Kidney (tissue), 14 donors: ENCODE results near the gene LASP1. TPM values are rescaled to one million over a fixed set of nuclear protein-coding genes. Genes with fewer than 3 reads are reported as not detected.

Source experiments
- DNase-seq, 5 donors: peaks; one replicate each; pipeline ENCODE4 v3.0.0-alpha.2; 2013 to 2020
- FAIRE-seq: peaks from 2 replicates; lab custom pipeline; 2012; peaks lifted over from hg19 to GRCh38; lab: Jason Lieb, UNC
- H3K27ac ChIP-seq, 2 donors: one replicate each; pipeline ENCODE4 v1.7.0; 2013; ENCODE audit warnings: low read depth in 2 of 2, low read length in 2 of 2, inconsistent platforms in 1 of 2
- H3K27me3 ChIP-seq: one replicate; pipeline ENCODE4 v1.7.1; 2013; ENCODE audit warnings: low read length, inconsistent platforms; ENCODE audit not compliant: control insufficient read depth, insufficient read depth
- H3K36me3 ChIP-seq, 3 donors: one replicate each; pipeline versions ENCODE4 v1.7.0 to v1.7.1; 2013; ENCODE audit warnings: low read length in 3 of 3, control low read depth in 1 of 3, inconsistent platforms in 1 of 3; ENCODE audit not compliant: insufficient read depth in 3 of 3, control insufficient read depth in 2 of 3
- H3K4me1 ChIP-seq, 3 donors: one replicate each; pipeline versions ENCODE4 v1.7.0 to v1.7.1; 2013; ENCODE audit warnings: low read length in 3 of 3, inconsistent platforms in 1 of 3, low read depth in 1 of 3; ENCODE audit not compliant: control insufficient read depth in 2 of 3, insufficient read depth in 2 of 3
- H3K4me3 ChIP-seq, 3 donors: one replicate each; pipeline versions ENCODE4 v1.7.0 to v1.8.1; 2013; ENCODE audit warnings: low read length in 3 of 3, control low read depth in 1 of 3, inconsistent platforms in 1 of 3
- H3K9ac ChIP-seq, 3 donors: one replicate each; pipeline versions ENCODE4 v1.7.0 to v1.7.1; 2013; ENCODE audit warnings: low read length in 3 of 3, control low read depth in 1 of 3, inconsistent platforms in 1 of 3
- H3K9me3 ChIP-seq, 3 donors: one replicate each; pipeline versions ENCODE4 v1.7.0 to v1.7.1; 2013; ENCODE audit warnings: low read length in 3 of 3, control low read depth in 1 of 3, inconsistent platforms in 1 of 3; ENCODE audit not compliant: control insufficient read depth in 2 of 3, insufficient read depth in 1 of 3
- intact Hi-C: fragments of 100-400 bp; cut with DNase I; formaldehyde crosslinking; loops from one replicate; pipeline ENCODE4 v1.11.1; 2022
- polyA plus RNA-seq: library from polyadenylated mRNA; stranded (reverse); fragments of 350-450 nt; fragmentation: Illumina TruSeq; extraction: RNeasy Lipid Tissue Mini Kit (QIAGEN cat#74804); gene quantifications from one replicate; pipeline ENCODE4 v1.2.3, GENCODE V29; 2014; ENCODE audit warnings: low read depth, low replicate concordance; ENCODE audit not compliant: insufficient read depth
- total RNA-seq: library from RNA; stranded (reverse); fragmentation: NEBNext Ultra II Directional; extraction: Animal tissue kit (Norgen Biotek cat#: 25700); gene quantifications from one replicate; pipeline ENCODE4 v1.2.1, GENCODE V29; 2021
- TF ChIP-seq, protein P1 (sequence below): IDR thresholded peaks from 3 replicates; pipeline ENCODE4 v1.5.1; 2012; ENCODE audit warnings: mild to moderate bottlenecking, moderate library complexity, borderline replicate concordance; ENCODE audit not compliant: insufficient read depth; ENCODE audit errors: extremely low read depth
- donor health status: control.
- donor health status: control.
- donor health status: control.
- donor health status: control.
- donor health status: control.
- donor health status: DM: yes; HTN: yes; CAD: no.
- donor health status: Normal renal cell carcinoma (clear cell type).

Gene LASP1
- total and polyA plus RNA-seq, 2 donors from 2014 or later, result 62.5 to 138 TPM

DNA sequence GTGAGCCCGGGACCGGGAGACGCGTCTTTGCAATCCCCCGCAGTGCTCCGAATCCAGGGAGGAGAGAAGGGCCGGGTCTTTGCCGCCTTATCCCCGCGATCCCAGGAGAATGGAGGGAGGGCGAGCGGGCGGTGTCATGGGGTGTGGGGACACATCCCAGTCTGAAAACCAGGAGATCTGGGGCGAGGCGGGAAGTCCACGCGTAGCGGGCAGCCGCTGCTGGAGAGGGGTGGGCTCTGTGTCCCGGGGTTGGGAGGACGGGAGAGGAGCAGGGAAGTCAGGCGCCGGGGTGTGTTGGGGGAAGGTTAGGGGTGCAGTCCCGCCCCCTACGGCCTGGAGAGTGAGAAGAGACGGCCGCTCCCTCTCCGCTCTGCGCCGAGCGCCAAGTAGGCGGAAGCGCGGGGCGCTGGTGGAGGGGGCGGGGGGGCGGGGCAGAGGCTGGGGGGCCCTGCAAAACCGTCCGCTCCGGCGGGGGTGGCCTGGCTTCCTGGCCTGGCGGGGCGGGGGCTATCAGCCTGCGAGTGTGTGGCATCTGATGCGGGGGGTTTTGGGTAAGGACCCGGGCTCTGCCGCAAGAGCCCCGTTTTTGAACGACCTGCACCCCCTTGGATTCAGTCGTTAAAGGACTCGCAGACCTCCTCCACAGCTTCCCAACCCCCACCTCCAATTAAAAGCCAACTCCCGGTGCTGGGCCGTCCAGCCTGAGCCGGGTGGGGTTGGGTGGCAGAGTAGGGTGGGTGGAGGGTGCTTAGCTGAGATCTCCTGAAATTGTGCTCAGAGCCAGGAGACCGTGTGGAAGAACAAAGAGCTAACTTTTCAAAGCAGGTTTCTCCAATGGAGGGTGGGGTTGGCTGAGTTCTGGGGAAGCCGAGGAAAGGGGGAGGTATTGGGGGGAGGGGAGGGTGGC lies 654 bp downstream of the LASP1 start:
- FAIRE-seq (no peak), DNase-seq (peak; percentile 62 to 94 (median 84))
- intact Hi-C loops, result no loop called here
- H3K36me3 ChIP-seq, result no peaks in the 10 kb centered on the region
- H3K27me3 ChIP-seq, result no peaks in the 10 kb centered on the region
- H3K9me3 ChIP-seq, result no peaks in the 10 kb centered on the region
- TF ChIP-seq, protein P1, sequence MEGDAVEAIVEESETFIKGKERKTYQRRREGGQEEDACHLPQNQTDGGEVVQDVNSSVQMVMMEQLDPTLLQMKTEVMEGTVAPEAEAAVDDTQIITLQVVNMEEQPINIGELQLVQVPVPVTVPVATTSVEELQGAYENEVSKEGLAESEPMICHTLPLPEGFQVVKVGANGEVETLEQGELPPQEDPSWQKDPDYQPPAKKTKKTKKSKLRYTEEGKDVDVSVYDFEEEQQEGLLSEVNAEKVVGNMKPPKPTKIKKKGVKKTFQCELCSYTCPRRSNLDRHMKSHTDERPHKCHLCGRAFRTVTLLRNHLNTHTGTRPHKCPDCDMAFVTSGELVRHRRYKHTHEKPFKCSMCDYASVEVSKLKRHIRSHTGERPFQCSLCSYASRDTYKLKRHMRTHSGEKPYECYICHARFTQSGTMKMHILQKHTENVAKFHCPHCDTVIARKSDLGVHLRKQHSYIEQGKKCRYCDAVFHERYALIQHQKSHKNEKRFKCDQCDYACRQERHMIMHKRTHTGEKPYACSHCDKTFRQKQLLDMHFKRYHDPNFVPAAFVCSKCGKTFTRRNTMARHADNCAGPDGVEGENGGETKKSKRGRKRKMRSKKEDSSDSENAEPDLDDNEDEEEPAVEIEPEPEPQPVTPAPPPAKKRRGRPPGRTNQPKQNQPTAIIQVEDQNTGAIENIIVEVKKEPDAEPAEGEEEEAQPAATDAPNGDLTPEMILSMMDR, result no peak
- peak overlapping the region; percentile 82 to 94 (median 92) for H3K4me3 ChIP-seq
- H3K9ac ChIP-seq, result peak overlapping the region; percentile 68 to 96 (median 92)
- peaks cover 0 to 56% (median 48%) of the 10 kb centered on the region in 3 donors for H3K4me1 ChIP-seq
- peak overlapping the region; percentile 93 for H3K27ac ChIP-seq

DNA sequence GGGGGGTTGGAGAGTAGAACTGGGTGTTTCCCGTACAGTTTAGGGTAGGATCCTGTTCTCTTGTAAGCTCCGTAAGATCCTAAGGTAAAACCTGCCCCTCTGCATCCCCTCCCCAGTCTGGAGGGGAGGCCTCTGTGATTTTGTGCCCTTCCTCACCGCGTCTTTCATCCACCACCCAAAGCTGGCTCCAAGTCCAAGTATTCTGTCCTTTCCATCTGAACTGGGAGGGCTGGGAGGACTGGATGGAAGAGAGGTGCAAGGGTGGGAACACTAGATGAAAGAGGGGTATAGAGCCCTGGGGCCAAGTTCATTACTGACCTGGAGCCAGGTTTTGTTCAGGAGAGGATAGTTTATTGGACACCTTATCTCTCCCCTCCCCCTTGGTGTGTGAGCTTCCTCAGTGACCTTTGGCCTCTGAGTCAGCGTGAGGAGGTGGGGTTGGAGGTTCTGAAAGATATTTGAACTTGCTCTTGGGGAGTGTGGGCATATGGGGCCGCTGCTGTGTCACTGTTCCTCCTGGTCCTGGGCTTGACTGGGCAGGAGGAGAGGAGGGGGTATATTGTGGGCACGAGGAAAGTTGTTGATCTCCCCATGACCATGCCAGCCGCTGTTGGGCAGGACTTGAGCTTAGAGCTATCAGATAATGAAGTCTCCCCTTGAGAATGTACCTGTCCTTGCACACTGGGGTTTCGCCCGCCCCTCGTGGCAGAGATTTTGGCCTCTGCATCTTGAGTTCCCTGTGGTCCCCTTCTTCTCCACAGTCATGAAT lies 1.6 kb downstream of the LASP1 start:
- H3K4me1 ChIP-seq, result peaks cover 0 to 59% (median 48%) of the 10 kb centered on the region in 3 donors
- intact Hi-C loops, result no loop called here
- TF ChIP-seq, protein P1, result peak; percentile 28
- DNase-seq (peak in 4 of 5 donors; percentile 62 to 88 (median 77)), FAIRE-seq (no peak)
- H3K27ac ChIP-seq, result peak overlapping the region; percentile 83 to 90
- no peaks in the 10 kb centered on the region for H3K27me3 ChIP-seq
- peak overlapping the region; percentile 60 to 94 (median 91) for H3K4me3 ChIP-seq
- H3K9me3 ChIP-seq, result no peaks in the 10 kb centered on the region
- H3K36me3 ChIP-seq, result no peaks in the 10 kb centered on the region
- H3K9ac ChIP-seq, result peak overlapping the region; percentile 30 to 94 (median 84)

- Histone ChIP-seq H3K4me3 (peak overlapping the region; percentile 60 to 94 (median 91)), H3K27ac (peak overlapping the region; percentile 59 to 90), H3K27me3 (no peaks in the 10 kb centered on the region), H3K9ac (peak overlapping the region; percentile 30 to 84 (median 33)), H3K36me3 (peaks cover 0 to 2% (median 0%) of the 10 kb centered on the region in 3 donors), H3K4me1 (peaks cover 0 to 59% (median 50%) of the 10 kb centered on the region in 3 donors), H3K9me3 (no peaks in the 10 kb centered on the region)
- intact Hi-C loops, result no loop called here
- no peak for DNase-seq
- FAIRE-seq, result no peak
- TF ChIP-seq, protein P1, result no peak
Observed at GRCh38 chr17:38872027-38872511, 2.2 kb downstream of the LASP1 start.
